ENCODE data around the gene NKG7.
"Not testable (repeated sequence)": the region's sequence is repeated elsewhere in the genome, so short reads cannot be mapped to it uniquely, and the experiment has no call there.

DNA sequence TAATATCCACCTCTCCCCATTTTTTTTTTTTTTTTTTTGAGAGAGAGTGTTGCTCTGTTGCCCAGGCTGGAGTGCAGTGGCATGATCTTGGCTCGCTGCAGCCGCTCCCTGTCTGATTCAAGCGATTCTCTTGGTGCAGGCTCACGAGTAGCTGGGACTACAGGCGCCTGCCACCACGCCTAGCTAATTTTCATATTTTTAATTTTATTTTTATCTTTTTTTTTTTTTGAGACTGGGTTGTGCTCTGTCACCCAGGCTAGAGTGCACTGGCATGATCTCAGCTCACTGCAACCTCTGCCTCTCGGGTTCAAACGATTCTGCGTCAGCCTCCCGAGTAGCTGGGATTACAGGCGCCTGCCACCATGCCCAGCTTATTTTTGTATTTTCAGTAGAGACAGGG is 48.1 kb upstream of the NKG7 start:
- TF ChIP-seq, protein P1, sequence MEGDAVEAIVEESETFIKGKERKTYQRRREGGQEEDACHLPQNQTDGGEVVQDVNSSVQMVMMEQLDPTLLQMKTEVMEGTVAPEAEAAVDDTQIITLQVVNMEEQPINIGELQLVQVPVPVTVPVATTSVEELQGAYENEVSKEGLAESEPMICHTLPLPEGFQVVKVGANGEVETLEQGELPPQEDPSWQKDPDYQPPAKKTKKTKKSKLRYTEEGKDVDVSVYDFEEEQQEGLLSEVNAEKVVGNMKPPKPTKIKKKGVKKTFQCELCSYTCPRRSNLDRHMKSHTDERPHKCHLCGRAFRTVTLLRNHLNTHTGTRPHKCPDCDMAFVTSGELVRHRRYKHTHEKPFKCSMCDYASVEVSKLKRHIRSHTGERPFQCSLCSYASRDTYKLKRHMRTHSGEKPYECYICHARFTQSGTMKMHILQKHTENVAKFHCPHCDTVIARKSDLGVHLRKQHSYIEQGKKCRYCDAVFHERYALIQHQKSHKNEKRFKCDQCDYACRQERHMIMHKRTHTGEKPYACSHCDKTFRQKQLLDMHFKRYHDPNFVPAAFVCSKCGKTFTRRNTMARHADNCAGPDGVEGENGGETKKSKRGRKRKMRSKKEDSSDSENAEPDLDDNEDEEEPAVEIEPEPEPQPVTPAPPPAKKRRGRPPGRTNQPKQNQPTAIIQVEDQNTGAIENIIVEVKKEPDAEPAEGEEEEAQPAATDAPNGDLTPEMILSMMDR (optimal IDR thresholded peaks at IDR 0.05 in 1 of 3, IDR thresholded peaks at IDR 0.05 in 1 of 3, conservative IDR thresholded peaks at IDR 0.05 in 1 of 3; ENCODE audit: extremely low read depth in 1 of 3, insufficient read depth in 2 of 3, low read length in 3 of 3) = not testable (repeated sequence)
- TF ChIP-seq EZH2 (IDR thresholded peaks at IDR 0.05; ENCODE audit: low read length) = not testable (repeated sequence)
